ENCODE measurements around the gene LZTR1. TPM values are rescaled to one million over a fixed set of nuclear protein-coding genes. Genes with fewer than 3 reads are reported as not detected.

The LZTR1 gene
- total and polyA plus RNA-seq, 4 donors = 11.3 to 83.9 (median 70.4) TPM

DNA sequence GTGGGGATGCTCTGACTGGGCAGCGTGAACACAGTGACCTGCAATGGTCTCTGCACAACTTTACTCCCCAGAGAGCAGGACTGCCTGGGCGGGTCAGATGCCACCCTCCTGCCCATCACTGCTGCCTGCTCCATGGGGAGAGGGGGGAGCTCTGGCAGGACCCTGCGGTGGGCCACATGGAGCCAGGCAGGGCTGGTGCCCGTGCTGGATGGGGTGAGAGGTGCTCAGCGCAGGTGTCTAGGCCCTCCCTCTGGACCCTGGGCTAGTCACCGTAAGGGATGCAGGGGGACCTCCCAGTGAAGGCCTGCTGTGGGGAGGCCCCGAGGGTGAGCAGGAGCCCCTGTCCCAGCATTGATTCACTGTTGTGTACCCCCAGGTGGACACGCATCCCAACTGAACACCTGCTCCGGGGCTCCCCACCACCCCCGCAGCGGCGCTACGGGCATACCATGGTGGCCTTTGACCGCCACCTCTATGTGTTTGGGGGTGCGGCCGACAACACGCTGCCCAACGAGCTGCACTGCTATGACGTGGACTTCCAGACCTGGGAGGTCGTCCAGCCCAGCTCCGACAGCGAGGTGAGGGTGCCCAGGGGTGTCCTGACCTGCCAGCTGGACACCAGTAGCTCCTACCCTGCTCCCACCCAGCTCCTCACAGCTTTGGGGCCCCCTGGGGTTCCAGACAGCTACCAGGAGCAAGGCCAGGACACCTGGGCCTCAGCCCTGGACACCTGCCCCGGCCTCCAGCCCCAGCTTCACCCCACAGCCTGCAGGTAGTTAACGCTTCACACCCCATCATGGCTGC is 9.4 kb downstream of the LZTR1 start:
- Histone ChIP-seq H3K27ac (ENCODE audit: low read depth in 1 of 2, low read length in 2 of 2) (no peak overlapping the region), H3K27me3 (ENCODE audit: control insufficient read depth in 1 of 2, insufficient read depth in 2 of 2, low read length in 1 of 2) (no peaks in the 10 kb centered on the region), H3K4me1 (ENCODE audit: control insufficient read depth in 1 of 2, insufficient read depth in 2 of 2, low read length in 2 of 2) (no peaks in the 10 kb centered on the region), H3K4me3 (ENCODE audit: low read length in 2 of 2) (no peak overlapping the region), H3K9me3 (ENCODE audit: control insufficient read depth, low read length) (no peaks in the 10 kb centered on the region), H3K36me3 (ENCODE audit: control insufficient read depth in 1 of 2, insufficient read depth in 2 of 2, low read length in 1 of 2) (peaks cover 0 to 5% of the 10 kb centered on the region in 2 donors)
- ATAC-seq (ENCODE audit: low FRiP score) (no peak), DNase-seq (no peak)
- intact Hi-C loops (cut with DNase I) = no loop called here
- WGBS, 2 donors = 92 to 93% methylated on average over 24 of the region's 24 CpGs

DNA sequence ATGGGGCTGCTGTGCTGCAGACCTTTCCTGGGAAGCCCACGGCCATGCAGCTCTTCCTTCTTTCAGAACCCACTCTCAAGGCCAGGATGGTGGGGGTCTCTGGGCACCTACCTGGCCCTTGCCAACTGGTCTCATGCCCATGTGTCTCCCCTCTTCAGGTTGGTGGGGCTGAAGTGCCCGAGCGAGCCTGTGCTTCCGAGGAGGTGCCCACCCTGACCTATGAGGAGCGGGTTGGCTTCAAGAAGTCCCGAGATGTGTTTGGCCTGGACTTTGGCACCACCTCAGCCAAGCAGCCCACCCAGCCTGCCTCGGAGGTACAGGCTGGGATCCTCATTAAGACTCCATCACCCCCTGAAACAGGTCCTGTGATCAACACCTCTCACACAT is 10.0 kb downstream of the LZTR1 start:
- WGBS, 2 donors = 86 to 91% methylated on average over 7 of the region's 7 CpGs
- H3K9me3 ChIP-seq (ENCODE audit: control insufficient read depth, low read length) = no peaks in the 10 kb centered on the region
- DNase-seq = no peak
- intact Hi-C loops (cut with DNase I) = no loop called here
- no peaks in the 10 kb centered on the region for H3K4me1 ChIP-seq (ENCODE audit: control insufficient read depth in 1 of 2, insufficient read depth in 2 of 2, low read length in 2 of 2)
- no peaks in the 10 kb centered on the region for H3K27me3 ChIP-seq (ENCODE audit: control insufficient read depth in 1 of 2, insufficient read depth in 2 of 2, low read length in 1 of 2)
- H3K36me3 ChIP-seq (ENCODE audit: control insufficient read depth in 1 of 2, insufficient read depth in 2 of 2, low read length in 1 of 2) = peaks cover 0 to 5% of the 10 kb centered on the region in 2 donors
- H3K27ac ChIP-seq (ENCODE audit: low read depth in 1 of 2, low read length in 2 of 2) = no peak overlapping the region
- no peak for ATAC-seq (ENCODE audit: low FRiP score)
- no peak overlapping the region for H3K4me3 ChIP-seq (ENCODE audit: low read length in 2 of 2)

DNA sequence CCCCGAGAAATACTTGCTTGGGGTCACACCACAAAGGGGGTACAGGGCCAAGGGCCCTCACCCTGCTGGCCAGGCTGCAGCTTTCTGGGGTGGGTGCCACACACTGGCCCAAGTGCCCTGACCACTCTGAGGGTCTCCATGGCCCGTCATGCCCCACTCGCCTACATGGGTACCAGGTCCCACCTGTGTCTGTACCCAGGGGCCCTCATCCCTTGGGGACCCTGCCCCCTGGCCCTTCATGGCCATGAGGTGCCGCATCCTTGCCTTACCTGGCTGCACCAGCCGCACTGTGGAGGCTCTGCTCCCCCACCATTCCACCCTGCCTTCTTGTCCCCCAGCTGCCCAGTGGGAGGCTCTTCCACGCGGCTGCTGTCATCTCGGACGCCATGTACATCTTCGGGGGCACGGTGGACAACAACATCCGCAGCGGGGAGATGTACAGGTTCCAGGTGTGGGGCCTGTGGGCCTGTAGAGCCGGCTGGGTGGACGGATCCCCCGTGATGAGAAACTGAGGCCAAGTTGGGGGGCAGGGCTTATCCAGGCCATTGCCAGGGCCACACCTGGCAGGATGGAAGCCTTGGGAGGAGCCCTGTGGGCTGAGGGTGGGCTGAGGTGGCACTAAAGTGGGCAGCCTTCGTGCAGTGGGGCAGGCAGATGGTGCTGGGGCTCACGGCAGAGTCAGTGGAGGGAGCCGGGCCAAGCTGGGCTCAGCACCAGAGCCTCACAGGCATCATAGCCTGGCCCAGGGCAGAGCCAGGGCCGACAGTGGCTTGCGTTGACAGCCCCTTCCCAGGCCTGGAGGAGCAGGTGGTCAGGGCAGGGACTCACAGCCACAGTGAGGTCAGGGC is 10.6 kb downstream of the LZTR1 start:
- no peak for ATAC-seq (ENCODE audit: low FRiP score)

GRCh38 chr22:20993304-20994127 is 11.4 kb downstream of the LZTR1 start:
- no peaks in the 10 kb centered on the region for H3K27me3 ChIP-seq (ENCODE audit: control insufficient read depth in 1 of 2, insufficient read depth in 2 of 2, low read length in 1 of 2)
- 91 to 95% methylated on average over 28 to 29 of the region's 29 CpGs for WGBS, 2 donors
- H3K36me3 ChIP-seq (ENCODE audit: control insufficient read depth in 1 of 2, insufficient read depth in 2 of 2, low read length in 1 of 2) = peaks cover 0 to 4% of the 10 kb centered on the region in 2 donors
- H3K4me3 ChIP-seq (ENCODE audit: low read length in 2 of 2) = no peak overlapping the region
- no peaks in the 10 kb centered on the region for H3K9me3 ChIP-seq (ENCODE audit: control insufficient read depth, low read length)
- intact Hi-C loops (cut with DNase I) = no loop called here
- no peak overlapping the region for H3K27ac ChIP-seq (ENCODE audit: low read depth in 1 of 2, low read length in 2 of 2)
- DNase-seq (no peak), ATAC-seq (ENCODE audit: low FRiP score) (no peak)
- H3K4me1 ChIP-seq (ENCODE audit: control insufficient read depth in 1 of 2, insufficient read depth in 2 of 2, low read length in 2 of 2) = no peaks in the 10 kb centered on the region

More for the DNA sequence above, 10.6 kb downstream of the LZTR1 start:
- Histone ChIP-seq H3K27ac (ENCODE audit: low read depth in 1 of 2, low read length in 2 of 2) (no peak overlapping the region), H3K9me3 (ENCODE audit: control insufficient read depth, low read length) (no peaks in the 10 kb centered on the region), H3K4me3 (ENCODE audit: low read length in 2 of 2) (no peak overlapping the region), H3K4me1 (ENCODE audit: control insufficient read depth in 1 of 2, insufficient read depth in 2 of 2, low read length in 2 of 2) (no peaks in the 10 kb centered on the region), H3K27me3 (ENCODE audit: control insufficient read depth in 1 of 2, insufficient read depth in 2 of 2, low read length in 1 of 2) (no peaks in the 10 kb centered on the region), H3K36me3 (ENCODE audit: control insufficient read depth in 1 of 2, insufficient read depth in 2 of 2, low read length in 1 of 2) (peaks cover 0 to 4% of the 10 kb centered on the region in 2 donors)
- WGBS, 2 donors = 86% methylated on average over 21 of the region's 21 CpGs
- intact Hi-C loops (cut with DNase I) = no loop called here
- DNase-seq = no peak

- H3K27ac ChIP-seq (ENCODE audit: low read depth in 1 of 2, low read length in 2 of 2) = no peak overlapping the region
- H3K4me1 ChIP-seq (ENCODE audit: control insufficient read depth in 1 of 2, insufficient read depth in 2 of 2, low read length in 2 of 2) = no peaks in the 10 kb centered on the region
- no peak for ATAC-seq (ENCODE audit: low FRiP score)
- H3K27me3 ChIP-seq (ENCODE audit: control insufficient read depth in 1 of 2, insufficient read depth in 2 of 2, low read length in 1 of 2) = no peaks in the 10 kb centered on the region
- WGBS, 2 donors = 89 to 91% methylated on average over 29 to 30 of the region's 30 CpGs
- no peak overlapping the region for H3K4me3 ChIP-seq (ENCODE audit: low read length in 2 of 2)
- no peak for DNase-seq
- intact Hi-C loops (cut with DNase I) = no loop called here
- H3K36me3 ChIP-seq (ENCODE audit: control insufficient read depth in 1 of 2, insufficient read depth in 2 of 2, low read length in 1 of 2) = peaks cover 0 to 4% of the 10 kb centered on the region in 2 donors
- no peaks in the 10 kb centered on the region for H3K9me3 ChIP-seq (ENCODE audit: control insufficient read depth, low read length)
Measured at GRCh38 chr22:20994128-20994901, 12.2 kb downstream of the LZTR1 start.

DNA sequence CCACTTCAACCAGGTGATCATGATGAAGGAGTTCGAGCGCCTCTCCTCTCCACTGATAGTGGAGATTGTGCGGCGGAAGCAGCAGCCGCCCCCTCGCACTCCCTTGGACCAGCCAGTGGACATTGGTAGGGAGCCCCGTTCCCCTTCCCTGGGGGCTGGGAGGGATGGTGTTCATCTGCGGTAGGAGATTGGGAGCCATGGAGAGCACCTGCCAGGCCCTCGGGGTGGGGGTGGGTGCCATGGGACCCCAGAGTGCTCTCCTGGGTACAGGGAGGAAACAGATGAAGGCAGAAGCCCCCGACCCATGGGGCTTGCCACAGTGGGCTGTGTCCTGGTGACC is 12.8 kb downstream of the LZTR1 start:
- Histone ChIP-seq H3K4me1 (ENCODE audit: control insufficient read depth in 1 of 2, insufficient read depth in 2 of 2, low read length in 2 of 2) (no peaks in the 10 kb centered on the region), H3K27ac (ENCODE audit: low read depth in 1 of 2, low read length in 2 of 2) (no peak overlapping the region), H3K27me3 (ENCODE audit: control insufficient read depth in 1 of 2, insufficient read depth in 2 of 2, low read length in 1 of 2) (no peaks in the 10 kb centered on the region), H3K9me3 (ENCODE audit: control insufficient read depth, low read length) (no peaks in the 10 kb centered on the region), H3K36me3 (ENCODE audit: control insufficient read depth in 1 of 2, insufficient read depth in 2 of 2, low read length in 1 of 2) (peaks cover 0 to 4% of the 10 kb centered on the region in 2 donors), H3K4me3 (ENCODE audit: low read length in 2 of 2) (no peak overlapping the region)
- 93 to 96% methylated on average over 9 to 10 of the region's 10 CpGs for WGBS, 2 donors
- ATAC-seq (ENCODE audit: low FRiP score) = no peak
- no peak for DNase-seq
- intact Hi-C loops (cut with DNase I) = no loop called here

DNA sequence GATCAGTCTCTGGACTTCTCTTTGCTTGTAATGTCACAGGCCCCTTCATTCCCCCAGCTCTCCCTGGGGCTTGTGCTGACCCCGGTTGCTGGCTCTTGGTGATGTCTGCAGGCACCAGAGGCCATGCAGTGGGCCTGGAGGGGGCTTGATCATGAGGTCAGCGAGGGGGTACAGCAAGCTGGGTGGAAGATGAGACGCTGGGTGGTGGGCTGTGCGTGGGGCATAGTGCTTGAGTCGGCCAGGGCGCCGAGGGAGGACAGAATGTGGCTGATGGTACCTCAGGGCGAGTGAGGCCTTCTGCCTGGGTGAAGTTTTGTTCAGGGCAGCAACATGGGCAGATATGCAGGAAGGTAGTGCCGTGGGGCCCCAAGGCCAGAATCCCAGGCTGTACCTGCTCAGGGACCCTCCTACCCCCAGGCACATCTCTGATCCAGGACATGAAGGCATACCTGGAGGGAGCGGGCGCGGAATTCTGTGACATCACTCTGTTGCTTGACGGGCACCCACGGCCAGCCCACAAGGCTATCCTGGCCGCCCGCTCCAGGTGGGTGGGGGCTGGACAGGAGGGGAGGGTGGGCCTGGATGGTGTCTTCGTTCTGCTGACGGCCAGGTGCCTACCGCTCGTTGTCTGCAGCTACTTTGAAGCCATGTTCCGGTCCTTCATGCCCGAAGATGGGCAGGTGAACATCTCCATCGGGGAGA is 13.4 kb downstream of the LZTR1 start:
- H3K36me3 ChIP-seq (ENCODE audit: control insufficient read depth in 1 of 2, insufficient read depth in 2 of 2, low read length in 1 of 2) = peaks cover 0 to 4% of the 10 kb centered on the region in 2 donors
- ATAC-seq (ENCODE audit: low FRiP score) (no peak), DNase-seq (no peak)
- no peaks in the 10 kb centered on the region for H3K27me3 ChIP-seq (ENCODE audit: control insufficient read depth in 1 of 2, insufficient read depth in 2 of 2, low read length in 1 of 2)
- H3K4me1 ChIP-seq (ENCODE audit: control insufficient read depth in 1 of 2, insufficient read depth in 2 of 2, low read length in 2 of 2) = no peaks in the 10 kb centered on the region
- H3K27ac ChIP-seq (ENCODE audit: low read depth in 1 of 2, low read length in 2 of 2) = no peak overlapping the region
- 89 to 91% methylated on average over 21 to 23 of the region's 23 CpGs for WGBS, 2 donors
- intact Hi-C loops (cut with DNase I) = no loop called here
- H3K9me3 ChIP-seq (ENCODE audit: control insufficient read depth, low read length) = no peaks in the 10 kb centered on the region
- H3K4me3 ChIP-seq (ENCODE audit: low read length in 2 of 2) = no peak overlapping the region

Data from aorta (tissue), 5 donors.